ENCODE data around the gene BAIAP2. TPM values are rescaled to one million over a fixed set of nuclear protein-coding genes. Genes with fewer than 3 reads are reported as not detected.

BAIAP2 gene
- total RNA-seq, 1 experiment from 2014 or later: 58.0 TPM

DNA sequence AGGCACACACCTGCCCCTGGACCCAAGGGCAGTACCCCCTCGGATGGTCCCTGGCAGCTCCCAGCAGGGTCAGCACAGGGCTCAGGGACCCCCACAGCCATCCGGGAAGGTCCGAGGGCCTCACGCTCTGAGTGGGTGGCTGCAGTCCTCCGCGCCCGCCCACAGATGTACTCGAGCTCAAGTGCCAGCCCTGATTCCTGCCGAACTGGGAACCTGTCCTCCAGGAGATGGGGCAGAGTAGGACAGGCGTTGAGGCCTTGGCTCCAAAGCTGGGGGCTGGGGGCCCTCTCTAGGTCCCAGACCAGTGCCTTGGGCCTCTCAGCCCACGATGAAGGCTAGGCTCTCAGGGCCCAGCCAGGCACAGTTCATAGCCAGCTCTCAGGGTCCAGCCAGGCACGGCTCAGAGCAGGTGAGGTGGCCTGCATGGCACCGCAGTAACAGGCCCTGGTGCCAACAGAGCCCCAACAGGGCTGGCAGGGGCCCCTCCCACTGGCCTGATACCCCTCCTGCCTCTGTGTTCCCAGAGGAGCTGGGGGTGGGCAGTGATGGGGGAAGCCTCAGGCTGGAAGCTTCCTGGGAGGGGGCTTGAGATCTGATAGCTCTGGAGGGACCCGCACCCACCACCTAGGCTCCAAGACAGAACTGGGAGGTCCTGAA is 94.9 kb downstream of the BAIAP2 start:
- CTCF ChIA-PET: no interaction called here
- Mint-ChIP-seq H3K4me1 (ENCODE audit: low read depth, unreplicated experiment) (no peaks in the 10 kb centered on the region), H3K27ac (ENCODE audit: unreplicated experiment) (no peak overlapping the region), H3K4me3 (ENCODE audit: low read depth, unreplicated experiment) (no peak overlapping the region), H3K36me3 (ENCODE audit: insufficient read depth, unreplicated experiment) (no peaks in the 10 kb centered on the region), H3K9me3 (ENCODE audit: low read depth, unreplicated experiment) (no peaks in the 10 kb centered on the region), H3K27me3 (ENCODE audit: unreplicated experiment) (no peaks in the 10 kb centered on the region)
- intact Hi-C loops (cut with micrococcal nuclease; ENCODE audit: unreplicated experiment): no loop called here
- no TSS peak for BruUV-seq (replicated peaks)
- no peak for TF ChIP-seq CTCF (IDR thresholded peaks at IDR 0.05; ENCODE audit: unreplicated experiment)
- DNase-seq: no peak

DNA sequence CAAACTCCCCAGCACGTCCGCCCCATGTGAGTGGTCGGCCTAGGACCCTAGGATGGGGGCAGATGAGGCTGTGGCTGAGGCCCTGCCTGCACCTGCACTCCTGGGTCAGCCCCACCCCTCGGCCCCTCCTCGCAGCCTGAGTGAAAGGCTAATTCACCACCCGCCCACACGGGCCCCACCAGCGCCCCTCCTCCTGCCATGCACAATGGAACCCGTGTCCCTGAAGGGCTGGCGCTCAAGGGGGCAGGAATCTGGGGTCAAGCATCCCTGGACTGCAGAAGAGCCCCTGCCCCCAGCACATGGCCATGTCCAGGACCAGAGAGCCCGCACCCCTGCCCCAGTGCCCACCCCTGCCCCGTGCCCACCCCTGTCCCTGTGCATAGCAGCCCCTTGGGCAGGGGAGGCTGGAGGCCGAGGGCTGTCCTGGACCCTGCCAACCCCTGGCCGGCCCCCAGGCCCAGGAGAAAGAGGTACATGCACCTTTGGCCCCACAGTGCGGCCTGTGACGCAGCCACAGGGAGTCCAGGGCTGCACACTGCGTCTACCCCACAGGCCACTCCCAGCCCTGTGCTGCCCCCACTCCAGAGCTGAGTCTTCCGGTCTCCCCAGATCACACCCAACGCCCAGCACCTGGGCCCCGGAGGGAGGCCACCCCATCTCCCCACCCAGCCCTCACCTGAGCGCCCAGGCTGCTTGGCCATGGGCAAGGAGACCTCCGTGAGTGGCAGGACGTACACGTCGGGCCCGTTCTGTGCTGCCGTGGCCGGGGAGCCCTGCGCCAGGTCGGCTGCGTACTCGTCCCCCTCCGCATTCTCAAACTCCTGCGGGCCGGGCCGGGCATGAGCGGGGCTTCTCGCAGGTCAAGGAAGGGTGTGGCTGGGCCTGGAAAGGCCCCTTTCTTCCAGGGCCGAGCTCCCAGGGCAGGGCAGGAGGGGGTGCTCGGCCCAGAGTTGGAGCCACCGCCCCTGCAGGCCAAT is 95.7 kb downstream of the BAIAP2 start:
- no peak for DNase-seq
- Mint-ChIP-seq H3K9me3 (ENCODE audit: low read depth, unreplicated experiment) (no peaks in the 10 kb centered on the region), H3K4me3 (ENCODE audit: low read depth, unreplicated experiment) (no peak overlapping the region), H3K27ac (ENCODE audit: unreplicated experiment) (no peak overlapping the region), H3K4me1 (ENCODE audit: low read depth, unreplicated experiment) (no peaks in the 10 kb centered on the region), H3K36me3 (ENCODE audit: insufficient read depth, unreplicated experiment) (peaks cover 5% of the 10 kb centered on the region), H3K27me3 (ENCODE audit: unreplicated experiment) (peaks cover 8% of the 10 kb centered on the region)
- CTCF ChIA-PET: no interaction called here
- no TSS peak for BruUV-seq (replicated peaks)
- intact Hi-C loops (cut with micrococcal nuclease; ENCODE audit: unreplicated experiment): no loop called here
- TF ChIP-seq CTCF (IDR thresholded peaks at IDR 0.05; ENCODE audit: unreplicated experiment): no peak

GRCh38 chr17:81131486-81132196 is 96.7 kb downstream of the BAIAP2 start:
- Mint-ChIP-seq H3K36me3 (ENCODE audit: insufficient read depth, unreplicated experiment) (peaks cover 5% of the 10 kb centered on the region), H3K4me1 (ENCODE audit: low read depth, unreplicated experiment) (no peaks in the 10 kb centered on the region), H3K4me3 (ENCODE audit: low read depth, unreplicated experiment) (no peak overlapping the region), H3K27me3 (ENCODE audit: unreplicated experiment) (peaks cover 15% of the 10 kb centered on the region), H3K9me3 (ENCODE audit: low read depth, unreplicated experiment) (no peaks in the 10 kb centered on the region), H3K27ac (ENCODE audit: unreplicated experiment) (no peak overlapping the region)
- intact Hi-C loops (cut with micrococcal nuclease; ENCODE audit: unreplicated experiment): no loop called here
- no TSS peak for BruUV-seq (replicated peaks)
- TF ChIP-seq CTCF (IDR thresholded peaks at IDR 0.05; ENCODE audit: unreplicated experiment): no peak
- DNase-seq: no peak
- CTCF ChIA-PET: no interaction called here

- no peak for DNase-seq
- no peak overlapping the region for H3K27ac Mint-ChIP-seq (ENCODE audit: unreplicated experiment)
- H3K27me3 Mint-ChIP-seq (ENCODE audit: unreplicated experiment): peaks cover 15% of the 10 kb centered on the region
- H3K4me3 Mint-ChIP-seq (ENCODE audit: low read depth, unreplicated experiment): no peak overlapping the region
- TF ChIP-seq CTCF (IDR thresholded peaks at IDR 0.05; ENCODE audit: unreplicated experiment): no peak
- CTCF ChIA-PET: no interaction called here
- BruUV-seq (replicated peaks): no TSS peak
- H3K36me3 Mint-ChIP-seq (ENCODE audit: insufficient read depth, unreplicated experiment): peaks cover 5% of the 10 kb centered on the region
- no peaks in the 10 kb centered on the region for H3K9me3 Mint-ChIP-seq (ENCODE audit: low read depth, unreplicated experiment)
- intact Hi-C loops (cut with micrococcal nuclease; ENCODE audit: unreplicated experiment): no loop called here
- H3K4me1 Mint-ChIP-seq (ENCODE audit: low read depth, unreplicated experiment): no peaks in the 10 kb centered on the region
These were observed 97.2 kb downstream of the BAIAP2 start for GRCh38 chr17:81132197-81132540.
